HG03571 (cell line): ENCODE measurements around the gene HECTD4.

Experiments
- ATAC-seq: cut with Tn5 transposase; IDR thresholded peaks from one replicate; pipeline ENCODE4 v1.9.1; 2021; ENCODE audit not compliant: unreplicated experiment

HECTD4 gene

GRCh38 chr12:112183141-112184021 lies 198.8 kb downstream of the HECTD4 start:
- no peak for ATAC-seq

- no peak for ATAC-seq
Measured at GRCh38 chr12:112182499-112182898, 199.7 kb downstream of the HECTD4 start.

DNA sequence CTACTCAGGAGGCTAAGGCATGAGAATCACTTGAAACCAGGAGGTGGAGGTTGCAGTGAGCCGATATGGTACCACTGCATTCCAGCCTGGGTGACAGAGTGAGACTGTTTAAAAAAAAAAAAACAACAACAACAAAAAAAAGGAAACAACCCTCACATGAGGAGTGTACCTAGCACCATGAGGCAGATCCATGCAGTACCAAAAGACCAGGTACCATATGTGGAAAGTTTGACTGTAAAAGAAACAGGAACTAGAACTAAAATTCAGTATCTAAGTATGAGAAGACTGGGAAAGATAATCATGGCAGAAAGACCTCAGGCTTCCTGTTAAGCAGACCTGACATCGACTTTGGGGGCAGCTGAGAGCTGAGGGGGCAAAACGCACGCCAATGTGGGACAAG lies 201.8 kb downstream of the HECTD4 start:
- no peak for ATAC-seq

GRCh38 chr12:112179916-112180315 lies 202.3 kb downstream of the HECTD4 start:
- no peak for ATAC-seq

GRCh38 chr12:112179341-112179740 lies 202.9 kb downstream of the HECTD4 start:
- ATAC-seq, result no peak

GRCh38 chr12:112178796-112179195 lies 203.4 kb downstream of the HECTD4 start:
- no peak for ATAC-seq

DNA sequence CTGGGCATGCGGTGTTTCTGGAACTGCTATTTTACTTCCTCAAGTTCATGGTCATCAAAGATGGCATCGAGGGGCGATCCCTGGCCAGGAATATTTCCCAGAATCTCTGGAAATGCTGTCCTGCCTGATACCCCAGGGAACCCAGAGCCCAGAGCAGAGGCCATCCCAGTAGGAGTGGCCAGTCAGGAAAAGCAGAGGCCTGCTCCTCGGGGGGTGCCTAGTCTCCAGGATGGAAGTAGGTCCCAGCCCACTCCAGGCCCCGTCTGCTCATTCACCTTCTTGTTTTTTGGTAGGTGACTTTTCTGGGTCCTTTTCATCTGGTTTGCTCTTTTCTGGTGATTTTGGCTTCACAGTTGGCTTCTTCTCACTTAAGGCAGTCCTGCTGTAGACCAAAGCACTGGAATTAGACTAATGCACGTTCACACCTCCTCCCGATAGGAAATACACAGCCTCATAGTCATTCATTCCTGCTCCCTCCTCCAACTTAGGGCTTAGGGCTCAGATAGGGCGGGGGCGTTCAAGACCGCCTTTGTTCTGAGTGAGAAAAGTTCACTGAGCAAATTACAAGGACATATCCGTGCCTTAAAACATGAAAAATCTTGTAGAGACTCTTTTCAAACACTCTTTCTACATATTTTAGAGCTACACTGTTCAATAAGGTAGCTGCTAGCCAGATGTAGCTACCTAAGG lies 205.8 kb downstream of the HECTD4 start:
- ATAC-seq, result no peak

DNA sequence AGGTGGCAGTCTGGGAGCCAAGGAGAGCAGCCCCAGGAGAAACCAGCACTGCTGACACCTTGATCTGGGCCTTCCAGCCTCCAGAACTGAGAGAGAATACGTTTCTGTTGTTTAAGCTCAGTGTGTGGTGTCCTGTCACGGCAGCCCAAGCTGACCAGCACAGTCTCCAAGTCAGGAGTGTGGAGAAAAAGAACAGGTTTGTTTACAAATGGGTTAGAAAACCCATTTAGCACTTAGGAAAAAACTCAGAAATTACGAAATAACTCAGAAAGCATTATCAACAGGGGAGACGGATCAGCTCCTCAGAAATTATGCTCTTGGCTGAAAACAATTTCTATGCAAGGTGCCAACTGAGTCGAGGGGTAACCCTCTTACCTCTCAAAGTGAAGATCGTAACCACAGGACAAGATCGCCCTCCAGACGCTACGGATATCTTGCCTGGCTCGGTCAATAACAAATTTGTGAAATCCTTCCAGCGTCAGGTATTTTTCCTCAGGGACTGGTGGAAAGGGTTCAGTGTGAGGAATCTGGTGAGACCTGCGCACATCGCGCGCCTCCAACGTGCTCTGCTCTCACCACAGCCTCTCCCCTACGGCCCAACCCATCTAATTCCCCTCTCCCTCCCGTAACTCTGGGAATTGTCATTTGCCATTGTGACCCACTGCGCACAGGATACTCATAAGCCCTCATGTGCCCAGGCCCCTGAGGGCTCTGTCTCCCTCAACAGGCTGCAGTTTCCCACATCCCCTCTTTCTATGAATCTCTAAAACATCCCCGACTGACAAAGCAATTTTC lies 206.7 kb downstream of the HECTD4 start:
- ATAC-seq, result no peak

- no peak for ATAC-seq
Measured at GRCh38 chr12:112172556-112173324, 209.5 kb downstream of the HECTD4 start.

DNA sequence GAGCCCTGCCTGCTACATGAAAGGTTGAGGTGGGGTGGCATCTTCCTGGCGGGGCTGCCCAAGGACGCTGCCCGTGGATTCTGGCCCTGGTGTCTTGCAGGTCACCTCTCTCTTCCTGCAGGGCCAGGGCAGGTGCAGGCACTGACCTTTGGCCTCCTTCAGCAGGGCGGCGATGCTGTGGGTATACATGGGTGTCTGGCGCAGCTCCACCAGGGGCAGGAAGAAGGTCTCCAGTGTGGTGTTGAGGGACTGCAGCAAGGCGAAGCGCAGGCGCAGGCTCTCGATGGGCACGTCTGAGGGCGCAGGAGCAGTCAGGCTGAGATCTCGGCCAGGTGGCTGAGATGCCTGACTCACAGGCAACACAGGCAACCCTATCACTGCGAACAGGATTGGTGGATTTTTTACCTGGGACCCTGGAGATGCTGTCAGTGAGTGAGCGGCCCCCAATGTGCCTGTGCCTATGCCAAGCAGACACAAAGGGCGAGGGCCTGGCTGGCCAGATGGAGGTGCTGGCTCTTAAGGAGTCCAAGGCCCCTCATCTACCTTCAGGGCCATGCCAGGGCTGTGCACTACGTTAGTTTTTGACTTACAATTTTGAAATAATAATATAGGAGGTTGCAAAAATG lies 211.1 kb downstream of the HECTD4 start:
- no peak for ATAC-seq

DNA sequence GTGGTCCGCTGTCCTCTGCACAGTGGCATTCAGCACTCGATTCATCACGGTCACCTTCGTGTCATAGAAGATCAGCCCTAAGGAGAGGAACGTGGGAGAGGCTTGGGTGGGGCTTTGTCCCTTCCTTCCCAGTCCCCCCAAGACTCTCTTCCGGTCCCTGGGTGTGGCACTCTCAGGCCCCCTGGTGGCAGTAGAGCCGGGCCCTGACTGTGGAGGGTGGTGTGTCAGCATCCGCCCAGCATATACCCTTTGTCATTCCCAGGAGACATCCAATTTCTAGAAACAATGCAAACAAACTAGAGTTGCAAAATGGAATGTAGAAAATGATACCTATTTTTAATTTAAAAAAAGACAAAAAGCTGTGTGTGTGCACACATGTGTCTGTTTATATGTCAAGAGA lies 211.9 kb downstream of the HECTD4 start:
- no peak for ATAC-seq

DNA sequence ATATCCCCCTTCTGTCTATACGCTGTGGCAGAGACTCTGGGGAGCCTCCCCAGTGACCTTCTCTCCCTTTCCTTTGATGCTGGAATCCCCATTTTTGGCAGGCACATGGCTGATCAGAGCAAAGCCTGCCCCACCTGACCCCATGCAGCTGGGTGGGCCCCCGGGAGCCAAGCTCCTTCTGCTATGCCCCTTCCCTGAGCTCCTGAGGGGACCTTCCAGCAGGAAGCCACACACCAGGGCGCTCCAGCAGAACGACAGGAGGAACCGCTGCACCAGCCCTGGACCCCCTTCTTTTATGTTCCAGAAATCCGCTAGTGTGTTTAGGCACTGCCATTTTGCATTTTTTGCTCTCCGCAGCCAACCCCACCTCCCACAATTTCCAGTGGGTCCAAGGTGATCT lies 212.3 kb downstream of the HECTD4 start:
- ATAC-seq, result no peak

GRCh38 chr12:112169161-112169872 lies 212.9 kb downstream of the HECTD4 start:
- ATAC-seq, result no peak

GRCh38 chr12:112168561-112168971 lies 213.7 kb downstream of the HECTD4 start:
- no peak for ATAC-seq

DNA sequence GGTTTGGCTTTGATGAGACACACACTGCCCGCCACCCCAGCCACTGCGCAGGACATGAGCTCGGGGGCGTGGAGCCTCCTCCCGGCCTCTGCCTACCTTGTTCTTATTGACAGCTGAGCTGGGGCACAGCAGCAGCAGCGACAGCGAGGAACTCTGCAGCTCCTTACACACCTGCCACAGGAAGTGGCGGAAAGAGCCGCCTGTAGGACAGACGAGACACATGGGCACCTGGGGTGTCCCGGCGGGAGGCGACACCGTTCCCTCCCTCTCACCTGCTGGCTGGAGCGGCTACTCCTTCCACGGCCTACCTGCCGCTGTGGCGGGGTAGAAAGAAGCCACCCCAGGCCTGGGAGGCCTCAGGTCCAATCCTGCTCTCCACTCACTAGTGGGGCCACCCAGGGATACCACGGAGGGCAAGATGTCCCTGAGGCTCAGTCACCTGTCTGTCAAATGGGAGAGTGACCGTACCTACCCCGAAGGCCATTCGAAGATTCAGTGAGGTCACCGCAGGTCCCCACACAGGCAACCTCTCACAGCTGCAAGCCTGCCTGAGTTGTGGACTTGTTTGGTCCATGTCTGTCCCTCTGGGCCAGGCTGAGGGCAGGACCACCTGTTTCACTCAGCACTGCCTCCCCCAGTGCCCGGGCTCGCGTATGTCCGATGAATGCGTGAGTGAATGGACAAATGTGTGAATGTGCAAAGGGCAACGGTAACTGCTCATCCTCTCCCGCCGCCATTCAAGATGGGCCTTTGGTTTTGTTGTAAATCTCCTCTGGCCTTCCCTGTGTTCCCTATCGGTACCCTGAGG lies 214.3 kb downstream of the HECTD4 start:
- ATAC-seq, result no peak

DNA sequence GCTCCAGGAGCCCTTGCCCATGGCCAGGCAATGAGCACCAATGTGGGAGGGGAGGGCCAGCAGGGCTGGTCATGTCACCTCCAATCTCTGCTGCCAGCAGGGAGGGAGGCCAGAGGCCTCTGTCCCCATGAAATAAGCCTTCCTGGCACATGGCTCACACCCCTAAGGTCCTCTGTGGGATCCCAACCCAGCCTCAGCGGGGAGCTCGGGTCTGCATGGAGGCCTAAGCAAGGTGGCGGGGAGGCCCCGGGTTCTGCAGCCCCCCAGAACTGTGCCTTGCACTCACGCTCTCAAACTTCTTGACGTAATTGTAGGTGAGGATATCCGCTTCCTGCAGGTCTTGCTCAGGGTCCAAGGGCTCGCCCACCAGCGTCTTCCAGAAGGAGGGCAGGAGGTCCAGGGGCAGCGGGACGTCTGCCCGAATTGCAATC lies 215.2 kb downstream of the HECTD4 start:
- no peak for ATAC-seq

- ATAC-seq, result no peak
Measured at GRCh38 chr12:112166051-112167015, 215.9 kb downstream of the HECTD4 start.

DNA sequence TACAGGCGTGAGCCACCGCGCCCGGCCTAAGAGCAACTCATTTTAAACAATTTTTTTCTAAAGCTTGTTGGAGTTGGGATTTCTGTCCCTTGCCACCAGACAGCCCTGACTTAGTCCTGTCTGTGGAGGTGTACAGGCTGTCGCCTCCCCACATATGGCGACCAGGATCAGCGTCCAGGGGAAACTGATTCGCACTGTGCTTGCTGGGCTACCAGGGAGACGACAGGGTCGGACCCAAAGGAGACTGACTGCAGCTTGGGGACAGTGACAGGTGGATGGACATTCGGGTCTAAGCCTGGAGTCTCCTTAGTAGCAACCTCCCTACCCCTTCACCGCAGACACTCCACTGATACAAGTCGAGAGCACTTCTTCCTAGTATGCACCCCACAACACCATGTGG lies 216.6 kb downstream of the HECTD4 start:
- ATAC-seq, result no peak
